Measurements from ENCODE around the gene RTP2. TPM values are rescaled to one million over a fixed set of nuclear protein-coding genes. Genes with fewer than 3 reads are reported as not detected.

Gene RTP2
- total RNA-seq, 1 donor from 2014 or later, result not detected

DNA sequence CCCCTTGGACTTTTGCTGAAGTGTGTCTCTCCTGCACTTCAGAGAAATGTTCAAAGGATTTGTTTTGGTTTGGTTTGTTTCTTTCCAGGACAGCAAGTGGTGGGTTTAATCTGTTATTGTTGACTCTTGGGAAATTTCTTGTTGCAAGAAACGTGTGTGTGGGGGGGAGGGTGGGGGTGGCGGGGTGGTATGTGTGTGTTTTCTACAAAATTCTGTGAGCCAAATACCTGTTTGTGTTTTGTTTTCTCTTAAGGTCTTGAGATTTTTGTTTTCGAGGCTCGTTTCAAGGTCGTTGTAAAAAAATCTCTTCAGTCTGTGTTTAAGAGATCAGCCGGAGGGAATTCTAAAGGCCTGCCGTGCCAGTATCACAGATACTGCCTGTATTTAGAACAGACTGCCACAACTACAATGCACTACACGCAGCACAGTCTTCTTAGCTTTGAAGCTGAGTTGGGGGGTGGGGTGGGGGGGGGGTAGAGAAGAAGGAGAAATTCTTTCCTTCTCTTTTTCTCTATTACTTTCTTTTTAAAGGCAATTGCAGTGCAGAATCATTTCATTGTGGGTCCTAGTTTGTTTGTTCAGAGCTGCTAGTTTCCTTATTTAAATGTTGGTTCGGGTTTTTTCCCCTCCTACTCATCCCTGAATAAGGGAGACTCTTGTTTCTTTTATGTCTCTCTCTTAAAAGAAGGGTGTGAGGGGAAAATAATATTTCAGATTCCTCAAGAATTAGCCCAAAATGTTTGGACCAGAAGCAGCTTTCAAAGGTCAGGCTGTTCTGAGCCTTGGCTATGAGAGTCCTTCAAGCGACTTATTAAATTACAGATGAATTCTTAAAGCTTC lies 44.3 kb upstream of the RTP2 start:
- H3K36me3 ChIP-seq, result no peaks in the 10 kb centered on the region
- H3K4me1 ChIP-seq, result peaks cover 68% of the 10 kb centered on the region
- TF ChIP-seq, protein P1, sequence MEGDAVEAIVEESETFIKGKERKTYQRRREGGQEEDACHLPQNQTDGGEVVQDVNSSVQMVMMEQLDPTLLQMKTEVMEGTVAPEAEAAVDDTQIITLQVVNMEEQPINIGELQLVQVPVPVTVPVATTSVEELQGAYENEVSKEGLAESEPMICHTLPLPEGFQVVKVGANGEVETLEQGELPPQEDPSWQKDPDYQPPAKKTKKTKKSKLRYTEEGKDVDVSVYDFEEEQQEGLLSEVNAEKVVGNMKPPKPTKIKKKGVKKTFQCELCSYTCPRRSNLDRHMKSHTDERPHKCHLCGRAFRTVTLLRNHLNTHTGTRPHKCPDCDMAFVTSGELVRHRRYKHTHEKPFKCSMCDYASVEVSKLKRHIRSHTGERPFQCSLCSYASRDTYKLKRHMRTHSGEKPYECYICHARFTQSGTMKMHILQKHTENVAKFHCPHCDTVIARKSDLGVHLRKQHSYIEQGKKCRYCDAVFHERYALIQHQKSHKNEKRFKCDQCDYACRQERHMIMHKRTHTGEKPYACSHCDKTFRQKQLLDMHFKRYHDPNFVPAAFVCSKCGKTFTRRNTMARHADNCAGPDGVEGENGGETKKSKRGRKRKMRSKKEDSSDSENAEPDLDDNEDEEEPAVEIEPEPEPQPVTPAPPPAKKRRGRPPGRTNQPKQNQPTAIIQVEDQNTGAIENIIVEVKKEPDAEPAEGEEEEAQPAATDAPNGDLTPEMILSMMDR (IDR thresholded peaks at IDR 0.05; ENCODE audit: borderline replicate concordance), result no peak
- H3K27ac ChIP-seq (replicated peaks), result peak overlapping the region; percentile 99
- intact Hi-C loops (cut with micrococcal nuclease), result loop anchor here (10.0 kb wide), 2 partner anchors 288 to 408 kb away; partner anchors contain the start of gene LPP
- H3K27me3 ChIP-seq (ENCODE audit: low read depth), result no peaks in the 10 kb centered on the region
- H3K4me3 ChIP-seq, result peak overlapping the region; percentile 88
- H3K9me3 ChIP-seq (replicated peaks), result no peaks in the 10 kb centered on the region
- DNase-seq, result no peak

DNA sequence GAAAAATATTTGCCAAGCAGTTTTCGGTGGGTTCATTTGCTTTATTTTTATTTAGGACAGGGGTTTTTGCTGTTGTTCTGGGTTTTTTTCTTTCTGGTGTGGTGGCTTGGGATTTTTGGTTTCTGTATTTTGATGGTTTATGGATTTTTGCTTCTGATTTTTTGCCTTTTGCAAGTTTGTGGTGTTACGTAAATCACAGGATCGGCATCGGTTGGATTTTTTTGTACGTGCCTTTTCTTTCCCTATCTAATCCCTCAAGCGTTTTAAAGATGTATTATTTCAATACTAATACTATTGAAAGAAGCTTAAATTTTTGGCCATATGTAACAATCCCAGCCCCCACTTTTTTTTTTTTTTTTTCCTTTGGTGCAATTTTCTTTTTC lies 43.7 kb upstream of the RTP2 start:
- Histone ChIP-seq H3K27me3 (ENCODE audit: low read depth) (no peaks in the 10 kb centered on the region), H3K9me3 (replicated peaks) (no peaks in the 10 kb centered on the region), H3K4me1 (peaks cover 74% of the 10 kb centered on the region), H3K36me3 (no peaks in the 10 kb centered on the region), H3K4me3 (peak overlapping the region; percentile 88), H3K27ac (replicated peaks) (peak overlapping the region; percentile 99)
- no peak for DNase-seq
- intact Hi-C loops (cut with micrococcal nuclease), result loop anchor here (10.0 kb wide), 2 partner anchors 289 to 409 kb away; partner anchors contain the start of gene LPP
- TF ChIP-seq, protein P1 (IDR thresholded peaks at IDR 0.05; ENCODE audit: borderline replicate concordance), result no peak

DNA sequence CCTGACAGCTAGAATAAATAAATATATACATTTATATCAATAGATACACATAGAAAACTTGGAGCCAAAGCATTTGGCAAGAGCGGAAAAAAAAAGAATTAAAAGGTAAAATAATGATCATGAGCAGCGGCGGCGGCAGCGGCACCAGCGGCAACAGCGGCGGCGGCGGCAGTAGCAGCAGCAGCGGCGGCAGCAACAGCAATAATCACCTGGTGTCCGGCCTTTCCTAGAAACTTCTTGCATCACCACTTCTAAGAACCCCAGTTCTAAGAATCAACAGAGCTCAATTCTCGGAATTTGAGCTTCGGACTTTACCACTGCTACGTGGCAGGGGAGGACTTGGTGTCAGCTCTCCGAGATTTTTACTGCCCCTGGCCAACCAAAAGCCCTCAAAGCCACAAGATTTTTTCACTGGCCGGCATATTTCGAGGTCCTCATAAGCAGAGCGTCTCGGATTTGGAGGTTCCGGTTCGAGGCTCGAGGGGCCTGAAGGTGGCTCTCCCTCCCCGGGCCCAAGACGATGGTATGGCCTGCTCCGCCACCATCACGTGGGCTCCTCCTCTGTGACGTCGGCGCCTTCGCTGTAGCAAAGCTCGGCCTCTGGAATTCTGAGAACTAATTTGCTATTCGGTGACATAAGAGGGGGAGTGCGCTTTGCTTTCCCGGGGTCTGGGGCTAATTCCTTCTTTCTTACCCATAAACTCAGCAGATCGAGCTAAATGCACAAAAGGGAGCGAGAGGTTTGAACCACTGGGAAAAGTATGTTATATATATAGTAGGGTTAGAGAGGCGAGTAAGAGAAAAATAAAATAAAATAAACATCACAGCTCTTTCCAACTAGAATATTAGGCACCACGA lies 43.1 kb upstream of the RTP2 start, which contains the start of gene BCL6:
TSS of gene BCL6 (minus strand) at position 268 of the 858 bp plus-strand sequence. CDS start 11,775 bp downstream, outside the sequence.
- TF ChIP-seq, protein P1 (IDR thresholded peaks at IDR 0.05; ENCODE audit: borderline replicate concordance), result no peak
- H3K4me3 ChIP-seq, result peak within 1 kb of the TSS; percentile 88
- peak within 1 kb of the TSS; percentile 99 for H3K27ac ChIP-seq (replicated peaks)
- intact Hi-C loops (cut with micrococcal nuclease), result loop anchor here (10.0 kb wide), 2 partner anchors 289 to 409 kb away; partner anchors contain the start of gene LPP
- no peaks in the 10 kb centered on the region for H3K9me3 ChIP-seq (replicated peaks)
- H3K27me3 ChIP-seq (ENCODE audit: low read depth), result no peaks in the 10 kb centered on the region
- peak; percentile 92 for DNase-seq
- peaks cover 77% of the 10 kb centered on the region for H3K4me1 ChIP-seq
- no peaks in the 10 kb centered on the region for H3K36me3 ChIP-seq

DNA sequence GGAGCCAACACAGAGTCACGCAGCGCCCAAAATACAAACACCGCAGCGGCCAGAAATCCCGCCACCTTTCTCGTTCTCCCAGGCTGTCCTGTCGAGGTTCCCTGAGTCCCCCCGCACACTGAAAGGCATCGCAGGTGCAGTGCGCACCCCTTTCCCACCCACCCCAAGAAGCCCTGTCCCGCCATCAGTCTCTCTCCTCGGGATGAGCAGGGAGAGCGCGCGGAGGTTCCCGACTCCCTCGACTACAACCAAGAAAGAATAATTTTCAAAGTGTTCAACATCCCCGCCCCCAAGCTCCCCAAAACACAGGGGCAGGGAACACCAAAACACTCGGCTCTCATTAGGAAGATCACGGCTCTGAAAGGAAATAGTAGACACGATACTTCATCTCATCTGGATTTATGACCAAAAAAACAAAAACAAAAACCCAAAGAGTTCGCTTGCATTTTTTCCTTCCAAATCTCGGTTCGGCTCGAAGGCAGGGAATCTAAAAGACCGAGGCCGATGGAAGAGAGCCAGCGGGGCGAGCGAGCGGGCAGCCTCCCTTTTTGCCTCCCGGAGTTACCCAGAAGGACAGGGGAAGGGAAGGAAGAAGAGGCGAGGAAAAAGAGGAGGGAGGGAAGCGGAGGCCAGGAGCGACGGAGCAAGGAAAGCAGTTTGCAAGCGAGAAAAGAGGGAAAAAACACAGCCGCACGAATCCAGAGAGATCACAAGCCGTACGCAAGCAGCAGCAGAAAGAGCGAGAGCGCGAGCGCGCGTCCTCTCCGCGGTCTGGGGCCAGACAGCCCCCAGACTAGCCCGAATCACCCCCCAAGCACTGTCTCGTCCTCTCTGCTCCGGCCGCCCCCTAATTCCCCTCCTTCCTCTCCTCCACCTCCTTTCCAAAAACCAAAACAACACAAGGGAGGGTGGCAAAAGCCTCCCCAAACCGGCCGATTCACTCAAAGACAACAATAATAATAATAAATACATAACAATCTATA lies 42.1 kb upstream of the RTP2 start:
- DNase-seq, result peak; percentile 48
- no peaks in the 10 kb centered on the region for H3K27me3 ChIP-seq (ENCODE audit: low read depth)
- no peaks in the 10 kb centered on the region for H3K9me3 ChIP-seq (replicated peaks)
- peak overlapping the region; percentile 88 for H3K4me3 ChIP-seq
- intact Hi-C loops (cut with micrococcal nuclease), result loop anchor here (10.0 kb wide), 2 partner anchors 290 to 410 kb away; partner anchors contain the start of gene LPP
- peaks cover 78% of the 10 kb centered on the region for H3K4me1 ChIP-seq
- peak overlapping the region; percentile 99 for H3K27ac ChIP-seq (replicated peaks)
- TF ChIP-seq, protein P1 (IDR thresholded peaks at IDR 0.05; ENCODE audit: borderline replicate concordance), result no peak
- H3K36me3 ChIP-seq, result no peaks in the 10 kb centered on the region
